PC-9 (cell line): ENCODE results near the gene LRFN2.

ENCODE experiments used
- EZH2 ChIP-seq: fragments of 200-600 bp; sonication (generic); IDR thresholded peaks from 2 replicates; pipeline ENCODE4 v1.8.0; 2017; ENCODE audit warnings: antibody characterized with exemption, low read depth
- TF ChIP-seq, protein P1 (sequence below): fragments of 200-600 bp; sonication (generic); conservative IDR thresholded peaks from 2 replicates; pipeline ENCODE4 v1.6.1; 2017; ENCODE audit warnings: mixed run types, antibody characterized with exemption, mild to moderate bottlenecking, moderate library complexity

DNA sequence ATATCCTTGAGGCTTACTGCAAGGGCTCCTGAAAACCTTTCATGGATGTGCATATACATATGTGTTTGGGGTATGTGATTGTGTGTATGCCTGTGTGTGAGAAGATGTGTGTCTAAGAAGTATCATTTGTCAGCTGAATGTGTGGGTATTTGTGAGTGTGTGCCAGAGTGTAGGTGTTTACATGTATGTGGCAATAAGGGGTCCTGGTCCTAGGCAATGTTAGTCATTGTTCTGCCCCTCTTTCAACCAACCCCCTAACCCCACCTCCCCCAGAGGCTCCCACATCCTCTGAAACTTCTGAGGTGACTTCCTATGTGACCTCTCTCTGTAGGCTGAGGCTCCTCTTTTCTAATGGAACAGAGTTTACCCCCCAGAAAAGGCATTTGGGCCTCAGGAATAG is 186.4 kb downstream of the LRFN2 start:
- TF ChIP-seq, protein P1, sequence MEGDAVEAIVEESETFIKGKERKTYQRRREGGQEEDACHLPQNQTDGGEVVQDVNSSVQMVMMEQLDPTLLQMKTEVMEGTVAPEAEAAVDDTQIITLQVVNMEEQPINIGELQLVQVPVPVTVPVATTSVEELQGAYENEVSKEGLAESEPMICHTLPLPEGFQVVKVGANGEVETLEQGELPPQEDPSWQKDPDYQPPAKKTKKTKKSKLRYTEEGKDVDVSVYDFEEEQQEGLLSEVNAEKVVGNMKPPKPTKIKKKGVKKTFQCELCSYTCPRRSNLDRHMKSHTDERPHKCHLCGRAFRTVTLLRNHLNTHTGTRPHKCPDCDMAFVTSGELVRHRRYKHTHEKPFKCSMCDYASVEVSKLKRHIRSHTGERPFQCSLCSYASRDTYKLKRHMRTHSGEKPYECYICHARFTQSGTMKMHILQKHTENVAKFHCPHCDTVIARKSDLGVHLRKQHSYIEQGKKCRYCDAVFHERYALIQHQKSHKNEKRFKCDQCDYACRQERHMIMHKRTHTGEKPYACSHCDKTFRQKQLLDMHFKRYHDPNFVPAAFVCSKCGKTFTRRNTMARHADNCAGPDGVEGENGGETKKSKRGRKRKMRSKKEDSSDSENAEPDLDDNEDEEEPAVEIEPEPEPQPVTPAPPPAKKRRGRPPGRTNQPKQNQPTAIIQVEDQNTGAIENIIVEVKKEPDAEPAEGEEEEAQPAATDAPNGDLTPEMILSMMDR = no peak
- TF ChIP-seq EZH2 = no peak
